ENCODE results near the gene FEN1. TPM values are rescaled to one million over a fixed set of nuclear protein-coding genes. Genes with fewer than 3 reads are reported as not detected.

FEN1 gene
- total RNA-seq, 1 donor from 2014 or later: 19.8 TPM

DNA sequence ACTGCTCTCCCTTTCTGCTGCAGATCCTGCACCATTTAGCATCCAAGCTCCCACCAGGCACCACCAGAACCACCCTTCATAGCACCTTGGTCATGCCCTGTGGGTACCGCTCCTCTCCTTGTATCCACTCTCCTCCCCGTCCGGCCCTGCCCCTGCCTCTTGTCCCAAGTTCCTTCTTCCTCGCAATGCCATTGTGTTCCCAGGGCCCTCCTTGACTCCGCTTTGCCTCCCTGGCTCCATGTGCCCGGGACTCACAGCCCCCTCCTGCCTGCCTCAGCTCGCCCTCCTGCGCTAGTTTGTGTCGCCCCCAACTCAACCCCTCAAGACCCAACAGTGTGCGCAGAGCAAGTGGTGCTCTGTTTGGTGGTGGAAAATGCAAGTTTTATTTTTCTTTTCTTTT lies 46.2 kb downstream of the FEN1 start:
- Mint-ChIP-seq H3K4me3 (ENCODE audit: unreplicated experiment) (no peak overlapping the region), H3K27me3 (ENCODE audit: unreplicated experiment) (no peaks in the 10 kb centered on the region), H3K4me1 (ENCODE audit: unreplicated experiment) (peaks cover 20% of the 10 kb centered on the region), H3K9me3 (ENCODE audit: unreplicated experiment) (no peaks in the 10 kb centered on the region), H3K27ac (ENCODE audit: unreplicated experiment) (no peak overlapping the region), H3K36me3 (ENCODE audit: unreplicated experiment) (peaks cover 31% of the 10 kb centered on the region)
- no peak for DNase-seq (ENCODE audit: extremely low spot score, unreplicated experiment)
- TF ChIP-seq CTCF (IDR thresholded peaks at IDR 0.05): no peak

DNA sequence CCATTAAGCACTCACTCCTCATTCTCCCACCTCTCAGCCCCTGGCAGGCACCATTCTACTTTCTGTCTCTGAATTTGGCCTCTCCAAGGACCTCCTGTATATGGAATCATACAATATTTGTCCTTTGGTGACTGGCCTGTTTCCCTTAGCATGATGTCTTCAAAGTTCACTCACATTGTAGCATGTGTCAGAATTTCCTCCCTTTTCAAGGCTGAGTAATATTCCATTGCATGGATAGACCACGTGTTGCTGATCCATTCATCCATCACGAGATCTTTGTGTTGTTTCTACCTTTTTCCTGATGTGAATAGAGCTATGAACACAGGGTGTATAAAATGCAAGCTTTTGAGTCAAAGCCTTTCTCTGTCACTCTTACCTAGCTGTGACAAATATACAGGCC lies 47.0 kb downstream of the FEN1 start:
- Mint-ChIP-seq H3K9me3 (ENCODE audit: unreplicated experiment) (no peaks in the 10 kb centered on the region), H3K27me3 (ENCODE audit: unreplicated experiment) (no peaks in the 10 kb centered on the region), H3K36me3 (ENCODE audit: unreplicated experiment) (peaks cover 31% of the 10 kb centered on the region), H3K27ac (ENCODE audit: unreplicated experiment) (peak overlapping the region; percentile 4), H3K4me3 (ENCODE audit: unreplicated experiment) (no peak overlapping the region), H3K4me1 (ENCODE audit: unreplicated experiment) (peaks cover 12% of the 10 kb centered on the region)
- no peak for TF ChIP-seq CTCF (IDR thresholded peaks at IDR 0.05)
- no peak for DNase-seq (ENCODE audit: extremely low spot score, unreplicated experiment)

DNA sequence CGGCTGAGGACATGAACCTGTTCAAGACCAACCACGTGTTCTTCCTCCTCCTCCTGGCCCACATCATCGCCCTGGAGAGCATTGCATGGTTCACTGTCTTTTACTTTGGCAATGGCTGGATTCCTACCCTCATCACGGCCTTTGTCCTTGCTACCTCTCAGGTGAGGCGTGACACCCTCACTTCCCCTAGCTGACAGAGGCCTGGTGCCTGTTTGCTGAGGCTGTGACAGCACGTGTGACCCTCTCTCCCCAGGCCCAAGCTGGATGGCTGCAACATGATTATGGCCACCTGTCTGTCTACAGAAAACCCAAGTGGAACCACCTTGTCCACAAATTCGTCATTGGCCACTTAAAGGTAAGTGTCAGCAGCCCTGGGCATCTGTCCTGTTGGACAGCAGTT lies 47.7 kb downstream of the FEN1 start:
- TF ChIP-seq CTCF (IDR thresholded peaks at IDR 0.05): no peak
- no peak overlapping the region for H3K27ac Mint-ChIP-seq (ENCODE audit: unreplicated experiment)

DNA sequence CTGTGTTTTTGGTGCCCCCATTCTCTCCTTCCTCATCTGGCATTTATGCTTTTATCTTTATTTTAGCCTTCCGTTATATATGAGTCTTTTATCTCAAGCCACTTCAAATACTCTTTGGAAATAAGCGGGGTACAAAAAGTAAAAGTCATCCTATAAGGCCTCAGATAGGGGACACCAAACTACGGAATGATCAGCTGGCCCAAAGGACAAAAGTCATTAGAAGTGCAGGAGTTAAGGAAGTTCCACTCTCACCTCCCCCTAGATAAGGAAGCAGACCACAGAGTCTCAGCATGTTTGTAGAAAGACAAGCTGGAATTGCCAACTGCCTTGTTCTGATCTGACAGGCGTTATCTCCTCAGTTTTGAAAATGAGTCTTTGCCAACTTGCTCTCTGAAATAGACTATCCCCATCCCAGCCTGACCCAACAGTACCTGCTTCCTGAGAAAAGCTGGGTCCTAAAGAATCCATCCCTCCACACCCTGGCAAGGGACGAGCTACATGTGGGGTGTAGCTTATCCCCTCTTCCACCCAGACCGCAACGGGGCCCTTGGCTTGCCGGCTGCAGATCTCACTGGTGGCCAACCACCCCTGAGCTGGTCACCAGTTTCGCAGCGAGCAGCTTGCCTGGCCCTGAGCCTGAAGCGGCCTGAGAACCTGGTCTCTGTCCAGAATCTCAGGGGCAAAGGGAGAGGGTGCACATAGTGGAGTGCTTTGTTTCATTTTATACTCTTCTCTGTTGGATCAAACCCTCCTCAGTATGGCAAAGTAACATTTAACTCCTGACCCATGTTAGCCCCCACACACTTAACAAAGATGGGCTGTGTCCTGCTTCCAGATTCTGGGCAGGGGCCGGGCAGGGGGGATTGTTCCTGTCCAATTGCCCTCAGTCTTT lies 49.2 kb downstream of the FEN1 start:
- no peaks in the 10 kb centered on the region for H3K27me3 Mint-ChIP-seq (ENCODE audit: unreplicated experiment)
- H3K9me3 Mint-ChIP-seq (ENCODE audit: unreplicated experiment): no peaks in the 10 kb centered on the region
- TF ChIP-seq CTCF (IDR thresholded peaks at IDR 0.05): no peak
- peaks cover 37% of the 10 kb centered on the region for H3K36me3 Mint-ChIP-seq (ENCODE audit: unreplicated experiment)
- H3K27ac Mint-ChIP-seq (ENCODE audit: unreplicated experiment): no peak overlapping the region
- H3K4me3 Mint-ChIP-seq (ENCODE audit: unreplicated experiment): no peak overlapping the region
- H3K4me1 Mint-ChIP-seq (ENCODE audit: unreplicated experiment): peaks cover 2% of the 10 kb centered on the region
- no peak for DNase-seq (ENCODE audit: extremely low spot score, unreplicated experiment)

More for the DNA sequence above, 47.7 kb downstream of the FEN1 start:
- Mint-ChIP-seq H3K27me3 (ENCODE audit: unreplicated experiment) (no peaks in the 10 kb centered on the region), H3K4me3 (ENCODE audit: unreplicated experiment) (no peak overlapping the region), H3K4me1 (ENCODE audit: unreplicated experiment) (peaks cover 6% of the 10 kb centered on the region), H3K9me3 (ENCODE audit: unreplicated experiment) (no peaks in the 10 kb centered on the region), H3K36me3 (ENCODE audit: unreplicated experiment) (peaks cover 31% of the 10 kb centered on the region)
- no peak for DNase-seq (ENCODE audit: extremely low spot score, unreplicated experiment)

- DNase-seq (ENCODE audit: extremely low spot score, unreplicated experiment): no peak
- TF ChIP-seq CTCF (IDR thresholded peaks at IDR 0.05): no peak
- peaks cover 2% of the 10 kb centered on the region for H3K4me1 Mint-ChIP-seq (ENCODE audit: unreplicated experiment)
- H3K36me3 Mint-ChIP-seq (ENCODE audit: unreplicated experiment): peaks cover 39% of the 10 kb centered on the region
- H3K27ac Mint-ChIP-seq (ENCODE audit: unreplicated experiment): no peak overlapping the region
- no peaks in the 10 kb centered on the region for H3K9me3 Mint-ChIP-seq (ENCODE audit: unreplicated experiment)
- H3K27me3 Mint-ChIP-seq (ENCODE audit: unreplicated experiment): no peaks in the 10 kb centered on the region
- no peak overlapping the region for H3K4me3 Mint-ChIP-seq (ENCODE audit: unreplicated experiment)
Observed at GRCh38 chr11:61842528-61842820, 49.8 kb downstream of the FEN1 start.
